B cell (primary cell): ENCODE results near the gene RELL2. TPM values are rescaled to one million over a fixed set of nuclear protein-coding genes. Genes with fewer than 3 reads are reported as not detected.

ENCODE experiments used
- ATAC-seq: fragments of 200-7000 bp; cut with Tn5 transposase; one replicate; pipeline ENCODE4 v1.10.0; 2021; ENCODE audit warnings: low read depth, mild to moderate bottlenecking, moderate number of reproducible peaks, moderate library complexity
- CTCF ChIA-PET: fragments of 350-600 bp; sonication (Branson Sonifier 250); formaldehyde crosslinking; loops from one replicate; lab custom pipeline; 2021; ENCODE audit warnings: antibody characterized with exemption, inconsistent platforms; lab: Charles Lee
- POLR2A ChIA-PET: fragments of 350-600 bp; sonication (Branson Sonifier 250); formaldehyde crosslinking; loops from one replicate; lab custom pipeline; 2021; ENCODE audit warnings: antibody characterized with exemption; lab: Charles Lee
- DNase-seq: peaks from one replicate; pipeline ENCODE4 v3.0.0; 2013
- H2AFZ ChIP-seq: 2 replicates; pipeline ENCODE4 v1.6.1; 2012; ENCODE audit warnings: mild to moderate bottlenecking, low read depth, low read length; ENCODE audit not compliant: insufficient read depth, poor library complexity, severe bottlenecking
- H3K27ac ChIP-seq, 2 donors: 1 replicate in 1 of 2; 2 replicates in 1 of 2; pipeline ENCODE4 v1.5.1; 2012 to 2013; ENCODE audit warnings: low read length in 2 of 2, mild to moderate bottlenecking in 2 of 2, moderate library complexity in 1 of 2
- H3K27me3 ChIP-seq, 4 experiments: fragments of 200-600 bp in 1 of 4; sonication (generic) in 1 of 4; replicated peaks in 1 of 4; 1 replicate in 2 of 4; 2 replicates in 2 of 4; pipeline versions ENCODE4 v1.6.1 to v1.7.0; 2013 to 2016; ENCODE audit warnings: low read length in 3 of 4, mild to moderate bottlenecking in 2 of 4, mixed read lengths in 1 of 4, moderate library complexity in 1 of 4; ENCODE audit not compliant: insufficient read depth in 4 of 4, control insufficient read depth in 3 of 4; ENCODE audit errors: control extremely low read depth in 1 of 4
- H3K36me3 ChIP-seq, 2 experiments: replicated peaks in 1 of 2; 1 replicate in 1 of 2; 2 replicates in 1 of 2; pipeline versions ENCODE4 v1.6.1 to v1.7.1; 2013; ENCODE audit warnings: low read length in 1 of 2; ENCODE audit not compliant: insufficient read depth in 2 of 2, control insufficient read depth in 1 of 2; ENCODE audit errors: control extremely low read depth in 1 of 2, extremely low read depth in 1 of 2
- H3K4me1 ChIP-seq, 2 donors: fragments of 200-600 bp in 1 of 2; sonication (generic) in 1 of 2; 1 replicate in 1 of 2; 2 replicates in 1 of 2; pipeline versions ENCODE4 v1.5.1 to v1.6.1; 2013 to 2017; ENCODE audit warnings: low read length in 2 of 2; ENCODE audit not compliant: control insufficient read depth in 2 of 2, insufficient read depth in 2 of 2
- H3K4me2 ChIP-seq: replicated peaks from 2 replicates; pipeline ENCODE3; 2012; ENCODE audit warnings: mild to moderate bottlenecking, low read depth, low read length; ENCODE audit not compliant: poor library complexity, severe bottlenecking
- H3K4me3 ChIP-seq, 5 experiments: fragments of 200-600 bp in 1 of 5; sonication (generic) in 1 of 5; 1 replicate in 3 of 5; 2 replicates in 2 of 5; pipeline versions ENCODE4 v1.5.1 to v1.7.0; 2011 to 2016; ENCODE audit warnings: low read length in 4 of 5, mild to moderate bottlenecking in 4 of 5, low read depth in 2 of 5, control low read depth in 1 of 5, moderate library complexity in 1 of 5; ENCODE audit not compliant: insufficient read depth in 1 of 5; ENCODE audit errors: control extremely low read depth in 1 of 5, extremely low read depth in 1 of 5
- H3K79me2 ChIP-seq: fragments of 200-600 bp; sonication (generic); one replicate; pipeline ENCODE4 v1.6.0; 2016; ENCODE audit warnings: low read length; ENCODE audit not compliant: control insufficient read depth, insufficient read depth
- H3K9ac ChIP-seq: fragments of 200-600 bp; sonication (generic); 2 replicates; pipeline ENCODE4 v1.6.1; 2017; ENCODE audit warnings: mild to moderate bottlenecking, low read length, moderate library complexity
- H3K9me3 ChIP-seq, 3 donors: one replicate each; pipeline versions ENCODE4 v1.6.1 to v1.7.1; 2013; ENCODE audit warnings: low read length in 2 of 3; ENCODE audit not compliant: control insufficient read depth in 2 of 3, insufficient read depth in 1 of 3; ENCODE audit errors: control extremely low read depth in 1 of 3
- H4K20me1 ChIP-seq: 2 replicates; pipeline ENCODE4 v1.6.0; 2012; ENCODE audit warnings: mild to moderate bottlenecking, low read length; ENCODE audit not compliant: insufficient read depth, control insufficient read depth, poor library complexity, severe bottlenecking
- H3K27ac Mint-ChIP-seq: one replicate; pipeline ENCODE4 v1.8.0; 2021; ENCODE audit warnings: mixed read lengths
- H3K27me3 Mint-ChIP-seq: one replicate; pipeline ENCODE4 v1.8.0; 2021; ENCODE audit warnings: mixed read lengths
- H3K4me1 Mint-ChIP-seq: one replicate; pipeline ENCODE4 v1.8.0; 2021; ENCODE audit warnings: mixed read lengths
- H3K4me3 Mint-ChIP-seq: one replicate; pipeline ENCODE4 v1.8.0; 2021; ENCODE audit warnings: mixed read lengths
- H3K9me3 Mint-ChIP-seq: one replicate; pipeline ENCODE4 v1.8.0; 2022; ENCODE audit warnings: mixed read lengths; ENCODE audit not compliant: insufficient read depth
- CTCF ChIP-seq: fragments of 200-600 bp; IDR thresholded peaks from one replicate; pipeline ENCODE4 v1.8.0; 2022; ENCODE audit warnings: antibody characterized with exemption, mild to moderate bottlenecking
- EZH2 ChIP-seq: IDR thresholded peaks from 2 replicates; pipeline ENCODE4 v1.6.1; 2012; ENCODE audit warnings: borderline replicate concordance, low read depth, mild to moderate bottlenecking, moderate library complexity, low read length; ENCODE audit not compliant: insufficient read depth, poor library complexity, severe bottlenecking
- WGBS: methylation state at CpG from one replicate; pipeline ENCODE4 v1.1.5; 2013; ENCODE audit warnings: missing lambda C conversion rate; ENCODE audit not compliant: insufficient coverage; 5-methylcytosine and 5-hydroxymethylcytosine counted together
- intact Hi-C: fragments of 100-400 bp; cut with micrococcal nuclease; formaldehyde crosslinking; loops from one replicate; pipeline ENCODE4 v1.10.0; 2022
- polyA plus RNA-seq: library from polyadenylated mRNA; depleted of rRNA; stranded (reverse); fragments of >200 nt; gene quantifications from 2 replicates; pipeline ENCODE4 v1.2.3, GENCODE V29; 2012
- total RNA-seq, 2 donors: library from RNA; stranded (reverse); fragments of 120-200 nt in 1 of 2; gene quantifications; 1 replicate in 1 of 2; 2 replicates in 1 of 2; pipeline versions ENCODE4 v1.2.3 to v1.2.4, GENCODE V29; 2013 to 2022

Gene RELL2
- total and polyA plus RNA-seq, 2 donors (not counting 1 experiment from before 2014, with no cell fraction given): 12.1 to 48.9 TPM

DNA sequence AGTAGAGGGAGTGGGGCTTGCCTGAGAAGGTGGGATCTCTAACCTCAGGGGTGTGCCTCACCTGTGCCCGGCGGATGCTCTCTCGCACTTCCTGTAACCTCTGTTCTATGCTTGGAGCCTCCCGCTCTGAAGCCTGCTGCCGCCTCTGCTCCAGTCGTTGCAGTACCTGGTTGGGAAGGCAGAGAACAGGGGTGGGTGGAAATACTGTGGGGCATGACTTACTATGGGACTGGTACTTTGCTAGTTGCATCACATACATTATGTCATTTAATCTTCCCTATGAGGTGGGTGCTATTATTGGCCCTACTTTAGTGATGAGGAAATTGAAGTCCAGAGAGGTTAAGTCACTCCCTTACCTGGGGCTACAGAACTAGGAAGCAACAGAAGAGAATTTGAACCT, 9.2 kb downstream of the RELL2 start:
- H3K27ac Mint-ChIP-seq: peak overlapping the region; percentile 50
- H2AFZ ChIP-seq: no peak overlapping the region
- ChIA-PET POLR2A (no interaction called here), CTCF (interaction anchor here (1.2 to 2.7 kb wide), 3 partner anchors 8 to 315 kb away, joined by 5 to 6 read pairs (median 5); partner anchors contain the start of genes HDAC3 and RELL2)
- no peaks in the 10 kb centered on the region for H3K9me3 Mint-ChIP-seq
- H3K4me3 Mint-ChIP-seq: no peak overlapping the region
- intact Hi-C loops: no loop called here
- TF ChIP-seq EZH2: no peak
- no peak for TF ChIP-seq CTCF
- no peak for ATAC-seq
- peaks cover 11 to 51% of the 10 kb centered on the region in 2 experiments for H3K36me3 ChIP-seq
- no peaks in the 10 kb centered on the region for H3K27me3 ChIP-seq
- H3K9me3 ChIP-seq: no peaks in the 10 kb centered on the region
- no peaks in the 10 kb centered on the region for H3K27me3 Mint-ChIP-seq
- H3K4me1 Mint-ChIP-seq: peaks cover 17% of the 10 kb centered on the region
- no peak overlapping the region for H3K27ac ChIP-seq
- 98% methylated on average over 5 of the region's 6 CpGs for WGBS
- H3K79me2 ChIP-seq: peaks cover 7% of the 10 kb centered on the region
- no peak for DNase-seq
- H3K4me2 ChIP-seq: no peak overlapping the region
- H3K4me3 ChIP-seq: no peak overlapping the region
- no peaks in the 10 kb centered on the region for H4K20me1 ChIP-seq
- no peak overlapping the region for H3K9ac ChIP-seq
- H3K4me1 ChIP-seq: peaks cover 8 to 15% of the 10 kb centered on the region in 2 donors

GRCh38 chr5:141647242-141647641, 10.4 kb downstream of the RELL2 start:
- no peak overlapping the region for H3K27ac ChIP-seq
- peaks cover 11 to 41% of the 10 kb centered on the region in 2 experiments for H3K36me3 ChIP-seq
- H2AFZ ChIP-seq: no peak overlapping the region
- H3K9ac ChIP-seq: no peak overlapping the region
- POLR2A ChIA-PET: no interaction called here
- no peak overlapping the region for H3K4me3 ChIP-seq
- Mint-ChIP-seq H3K9me3 (no peaks in the 10 kb centered on the region), H3K4me1 (peaks cover 28% of the 10 kb centered on the region), H3K27me3 (no peaks in the 10 kb centered on the region), H3K27ac (no peak overlapping the region), H3K4me3 (no peak overlapping the region)
- CTCF ChIA-PET: interaction anchor here (0.9 to 2.7 kb wide), 5 partner anchors 8 to 314 kb away, joined by 3 to 9 read pairs (median 5); partner anchors contain the start of genes HDAC3 and RELL2
- no peaks in the 10 kb centered on the region for H3K9me3 ChIP-seq
- no peak for TF ChIP-seq CTCF
- no peak for TF ChIP-seq EZH2
- H4K20me1 ChIP-seq: no peaks in the 10 kb centered on the region
- peaks cover 14 to 22% of the 10 kb centered on the region in 2 donors for H3K4me1 ChIP-seq
- no peaks in the 10 kb centered on the region for H3K27me3 ChIP-seq
- WGBS: 100% methylated on average over 1 of the region's 5 CpGs
- ATAC-seq (no peak), DNase-seq (no peak)
- H3K4me2 ChIP-seq: no peak overlapping the region
- intact Hi-C loops: no loop called here
- peaks cover 8% of the 10 kb centered on the region for H3K79me2 ChIP-seq
